K562 (cell line): ENCODE measurements around the gene CAMK2G. TPM values are rescaled to one million over a fixed set of nuclear protein-coding genes. Genes with fewer than 3 reads are reported as not detected.

Source experiments
- DEAF1 ChIP-seq: fragments of 450-650 bp; formaldehyde crosslinking; IDR thresholded peaks from 2 replicates; pipeline ENCODE4 v1.4.0; 2020; ENCODE audit warnings: mild to moderate bottlenecking, moderate library complexity
- DPF2 ChIP-seq: fragments of 450-650 bp; IDR thresholded peaks from 2 replicates; pipeline ENCODE4 v1.6.1; 2016
- HSF4 ChIP-seq: fragments of 250-450 bp; sonication (Bioruptor Pico); IDR thresholded peaks from 2 replicates; pipeline ENCODE4 v2.1.2; 2022; ENCODE audit warnings: mild to moderate bottlenecking, moderate library complexity, borderline replicate concordance
- RB1 ChIP-seq: fragments of 450-650 bp; IDR thresholded peaks from 2 replicates; pipeline ENCODE4 v1.6.1; 2017; ENCODE audit warnings: low read depth, mild to moderate bottlenecking
- SAFB ChIP-seq: fragments of 200-400 bp; formaldehyde crosslinking; IDR thresholded peaks from 2 replicates; pipeline ENCODE4 v1.6.1; 2017; ENCODE audit warnings: low read depth, low read length, borderline replicate concordance
- SREBF2 ChIP-seq: sonication (generic); formaldehyde crosslinking; IDR thresholded peaks from 2 replicates; pipeline ENCODE4 v1.4.0; 2020; ENCODE audit warnings: mild to moderate bottlenecking, missing genetic modification reagents
- ZNF384 ChIP-seq: IDR thresholded peaks from 2 replicates; pipeline ENCODE4 v1.6.1; 2012; ENCODE audit warnings: low read depth, low read length, improper control_type of control experiment
- ZNF699 ChIP-seq: fragments of 250-450 bp; sonication (Bioruptor Pico); IDR thresholded peaks from 2 replicates; pipeline ENCODE4 v1.8.0; 2021; ENCODE audit warnings: mild to moderate bottlenecking, moderate library complexity; ENCODE audit not compliant: insufficient replicate concordance
- polyA plus RNA-seq, 8 experiments: library from polyadenylated mRNA; depleted of rRNA in 4 of 8; stranded (reverse) in 5 of 8; unstranded in 3 of 8; fragments of >200 nt; fragmentation: Nextera tagmentation in 2 of 8; fragmentation: Illumina TruSeq in 1 of 8; extraction: Ambion mirVana in 2 of 8; extraction: Trizol in 1 of 8; gene quantifications; 2 replicates each; pipeline versions ENCODE4 v1.2.1 to v1.2.3, GENCODE V29; 2011 to 2014; ENCODE audit warnings: inconsistent platforms in 1 of 8, missing spikeins in 1 of 8
- total RNA-seq, 7 experiments: library from RNA; depleted of rRNA in 6 of 7; stranded (reverse); fragments of >200 nt in 6 of 7; fragmentation: Illumina TruSeq in 2 of 7; extraction: Trizol in 2 of 7; gene quantifications; 2 replicates each; pipeline versions ENCODE4 v1.2.1 to v1.2.3, GENCODE V29; 2011 to 2021; ENCODE audit warnings: low replicate concordance in 1 of 7
- TF ChIP-seq, protein P1 (sequence below): fragments of 450-650 bp; IDR thresholded peaks from 2 replicates; pipeline ENCODE4 v1.7.1; 2018; ENCODE audit warnings: mild to moderate bottlenecking, low read depth; ENCODE audit not compliant: partially characterized antibody
- TF ChIP-seq, protein P2 (sequence below): fragments of 250-450 bp; sonication (Bioruptor Pico); IDR thresholded peaks from 2 replicates; pipeline ENCODE4 v1.8.0; 2022; ENCODE audit warnings: inconsistent platforms, mild to moderate bottlenecking, moderate library complexity, borderline replicate concordance
- TF ChIP-seq, protein P3 (sequence below): fragments of 250-450 bp; sonication (Bioruptor Pico); IDR thresholded peaks from 2 replicates; pipeline ENCODE4 v1.6.1; 2021; ENCODE audit warnings: mild to moderate bottlenecking

Gene CAMK2G
- total and polyA plus RNA-seq, 9 of the 15 experiments (the other 6 are each of a cell fraction or from before 2014, with no cell fraction given) = 9.0 to 37.9 (median 32.6) TPM

- peak; percentile 98 for TF ChIP-seq DEAF1 (CRISPR knock-in tag)
- TF ChIP-seq, protein P1, sequence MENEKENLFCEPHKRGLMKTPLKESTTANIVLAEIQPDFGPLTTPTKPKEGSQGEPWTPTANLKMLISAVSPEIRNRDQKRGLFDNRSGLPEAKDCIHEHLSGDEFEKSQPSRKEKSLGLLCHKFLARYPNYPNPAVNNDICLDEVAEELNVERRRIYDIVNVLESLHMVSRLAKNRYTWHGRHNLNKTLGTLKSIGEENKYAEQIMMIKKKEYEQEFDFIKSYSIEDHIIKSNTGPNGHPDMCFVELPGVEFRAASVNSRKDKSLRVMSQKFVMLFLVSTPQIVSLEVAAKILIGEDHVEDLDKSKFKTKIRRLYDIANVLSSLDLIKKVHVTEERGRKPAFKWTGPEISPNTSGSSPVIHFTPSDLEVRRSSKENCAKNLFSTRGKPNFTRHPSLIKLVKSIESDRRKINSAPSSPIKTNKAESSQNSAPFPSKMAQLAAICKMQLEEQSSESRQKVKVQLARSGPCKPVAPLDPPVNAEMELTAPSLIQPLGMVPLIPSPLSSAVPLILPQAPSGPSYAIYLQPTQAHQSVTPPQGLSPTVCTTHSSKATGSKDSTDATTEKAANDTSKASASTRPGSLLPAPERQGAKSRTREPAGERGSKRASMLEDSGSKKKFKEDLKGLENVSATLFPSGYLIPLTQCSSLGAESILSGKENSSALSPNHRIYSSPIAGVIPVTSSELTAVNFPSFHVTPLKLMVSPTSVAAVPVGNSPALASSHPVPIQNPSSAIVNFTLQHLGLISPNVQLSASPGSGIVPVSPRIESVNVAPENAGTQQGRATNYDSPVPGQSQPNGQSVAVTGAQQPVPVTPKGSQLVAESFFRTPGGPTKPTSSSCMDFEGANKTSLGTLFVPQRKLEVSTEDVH = no peak
- no peak for TF ChIP-seq DPF2
- TF ChIP-seq ZNF699 = no peak
- 0 out of 2 replicates have a peak, but pooled peaks have one; percentile 77 for TF ChIP-seq RB1
- TF ChIP-seq, protein P2, sequence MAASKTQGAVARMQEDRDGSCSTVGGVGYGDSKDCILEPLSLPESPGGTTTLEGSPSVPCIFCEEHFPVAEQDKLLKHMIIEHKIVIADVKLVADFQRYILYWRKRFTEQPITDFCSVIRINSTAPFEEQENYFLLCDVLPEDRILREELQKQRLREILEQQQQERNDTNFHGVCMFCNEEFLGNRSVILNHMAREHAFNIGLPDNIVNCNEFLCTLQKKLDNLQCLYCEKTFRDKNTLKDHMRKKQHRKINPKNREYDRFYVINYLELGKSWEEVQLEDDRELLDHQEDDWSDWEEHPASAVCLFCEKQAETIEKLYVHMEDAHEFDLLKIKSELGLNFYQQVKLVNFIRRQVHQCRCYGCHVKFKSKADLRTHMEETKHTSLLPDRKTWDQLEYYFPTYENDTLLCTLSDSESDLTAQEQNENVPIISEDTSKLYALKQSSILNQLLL (CRISPR knock-in tag) = no peak
- 0 out of 2 replicates have a peak, but pooled peaks have one; percentile 59 for TF ChIP-seq SREBF2 (CRISPR knock-in tag)
- no peak for TF ChIP-seq SAFB
- TF ChIP-seq, protein P3, sequence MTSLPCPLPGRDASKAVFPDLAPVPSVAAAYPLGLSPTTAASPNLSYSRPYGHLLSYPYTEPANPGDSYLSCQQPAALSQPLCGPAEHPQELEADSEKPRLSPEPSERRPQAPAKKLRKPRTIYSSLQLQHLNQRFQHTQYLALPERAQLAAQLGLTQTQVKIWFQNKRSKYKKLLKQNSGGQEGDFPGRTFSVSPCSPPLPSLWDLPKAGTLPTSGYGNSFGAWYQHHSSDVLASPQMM = no peak
- TF ChIP-seq HSF4 = no peak
- TF ChIP-seq ZNF384 = 0 out of 2 replicates have a peak, but pooled peaks have one; percentile 37
Observed at GRCh38 chr10:73848821-73849489, 25.4 kb downstream of the CAMK2G start (continued).
